NOMO-1 treated with DMSO at 0.1 percent for 48 hours (cell line): ENCODE measurements around the gene PAPOLB.

ENCODE experiments used
- DNase-seq: peaks from one replicate; lab custom pipeline; 2025; ENCODE audit not compliant: unreplicated experiment; lab: John Stamatoyannopoulos, UW

Gene PAPOLB

GRCh38 chr7:4842319-4843064, 19.3 kb downstream of the PAPOLB start:
- DNase-seq, result no peak

GRCh38 chr7:4841836-4842235, 20.0 kb downstream of the PAPOLB start:
- DNase-seq, result no peak

GRCh38 chr7:4841007-4841784, 20.6 kb downstream of the PAPOLB start:
- DNase-seq, result no peak

GRCh38 chr7:4840079-4840501, 21.7 kb downstream of the PAPOLB start:
- no peak for DNase-seq

GRCh38 chr7:4838626-4839334, 23.1 kb downstream of the PAPOLB start:
- no peak for DNase-seq

GRCh38 chr7:4837803-4838625, 23.8 kb downstream of the PAPOLB start:
- no peak for DNase-seq

GRCh38 chr7:4837041-4837802, 24.6 kb downstream of the PAPOLB start:
- DNase-seq, result no peak

GRCh38 chr7:4836206-4836661, 25.6 kb downstream of the PAPOLB start:
- no peak for DNase-seq

- DNase-seq, result no peak
These were observed 26.2 kb downstream of the PAPOLB start for GRCh38 chr7:4835398-4836205.

GRCh38 chr7:4834601-4835397, 27.0 kb downstream of the PAPOLB start:
- no peak for DNase-seq

- no peak for DNase-seq
These were observed 27.9 kb downstream of the PAPOLB start for GRCh38 chr7:4833691-4834600.

- no peak for DNase-seq
These were observed 28.7 kb downstream of the PAPOLB start for GRCh38 chr7:4833176-4833575.

GRCh38 chr7:4832711-4833110, 29.1 kb downstream of the PAPOLB start:
- no peak for DNase-seq

- DNase-seq, result no peak
These were observed 29.9 kb downstream of the PAPOLB start for GRCh38 chr7:4831723-4832495.

- DNase-seq, result no peak
These were observed 31.7 kb downstream of the PAPOLB start for GRCh38 chr7:4830176-4830575.

- DNase-seq, result no peak
These were observed 33.0 kb downstream of the PAPOLB start for GRCh38 chr7:4828720-4829383.
